K562 (cell line): ENCODE measurements around the gene USP49. TPM values are rescaled to one million over a fixed set of nuclear protein-coding genes. Genes with fewer than 3 reads are reported as not detected.

Source experiments
- CBX3 ChIP-seq, 2 experiments: IDR thresholded peaks; 1 replicate in 1 of 2; 2 replicates in 1 of 2; pipeline ENCODE4 v1.6.1; 2012; ENCODE audit warnings: inconsistent platforms in 2 of 2, low read length in 2 of 2, borderline replicate concordance in 1 of 2, control low read depth in 1 of 2
- CTCF ChIP-seq, 3 experiments: IDR thresholded peaks in 2 of 3; conservative IDR thresholded peaks in 1 of 3; 2 replicates each; pipeline ENCODE4 v1.5.1; 2011 to 2012; ENCODE audit warnings: low read length in 3 of 3, mild to moderate bottlenecking in 3 of 3, control low read depth in 2 of 3, improper control_type of control experiment in 1 of 3, inconsistent platforms in 1 of 3, low read depth in 1 of 3, mixed read lengths in 1 of 3, moderate library complexity in 1 of 3; ENCODE audit not compliant: insufficient read depth in 2 of 3
- EP400 ChIP-seq: fragments of 450-650 bp; IDR thresholded peaks from 2 replicates; pipeline ENCODE4 v1.6.1; 2017; ENCODE audit warnings: antibody characterized with exemption, mild to moderate bottlenecking, moderate library complexity
- ETV5 ChIP-seq: sonication (generic); formaldehyde crosslinking; IDR thresholded peaks from 2 replicates; pipeline ENCODE4 v1.4.0; 2020; ENCODE audit warnings: low read depth, mild to moderate bottlenecking, missing genetic modification reagents
- FOXK1 ChIP-seq: sonication (generic); formaldehyde crosslinking; IDR thresholded peaks from 2 replicates; pipeline ENCODE4 v1.8.0; 2022; ENCODE audit warnings: missing genetic modification reagents, mild to moderate bottlenecking, borderline replicate concordance
- GABPA ChIP-seq: fragments of 200-800 bp; sonication (Bioruptor generic); conservative IDR thresholded peaks from 2 replicates; pipeline ENCODE4 v1.6.1; 2016; ENCODE audit warnings: low read depth, missing genetic modification characterization, missing compliant biosample characterization
- HMGN3 ChIP-seq: IDR thresholded peaks from 2 replicates; pipeline ENCODE4 v1.6.1; 2011; ENCODE audit warnings: borderline replicate concordance, low read depth, mild to moderate bottlenecking, mixed read lengths, low read length; ENCODE audit not compliant: insufficient read length; ENCODE audit errors: extremely low read depth
- IFI16 ChIP-seq: fragments of 250-450 bp; sonication (Bioruptor Pico); IDR thresholded peaks from 2 replicates; pipeline ENCODE4 v2.1.2; 2022; ENCODE audit warnings: mild to moderate bottlenecking, inconsistent platforms
- NCOR1 ChIP-seq: fragments of 450-650 bp; IDR thresholded peaks from 2 replicates; pipeline ENCODE4 v1.6.1; 2016; ENCODE audit warnings: mild to moderate bottlenecking, moderate library complexity
- PCBP1 ChIP-seq: fragments of 200-400 bp; formaldehyde crosslinking; IDR thresholded peaks from 2 replicates; pipeline ENCODE4 v1.6.1; 2018; ENCODE audit warnings: mild to moderate bottlenecking, low read depth, low read length; ENCODE audit not compliant: poor library complexity, severe bottlenecking
- PHF8 ChIP-seq: fragments of 200-600 bp; sonication (generic); IDR thresholded peaks from 2 replicates; pipeline ENCODE4 v1.6.1; 2012; ENCODE audit warnings: mixed run types, mild to moderate bottlenecking, inconsistent platforms, low read length, moderate library complexity, borderline replicate concordance
- SIN3A ChIP-seq, 2 experiments: fragments of 150-350 bp in 1 of 2; IDR thresholded peaks; 2 replicates each; pipeline ENCODE4 v1.6.1; 2011 to 2016; ENCODE audit warnings: borderline replicate concordance in 2 of 2, low read depth in 2 of 2, low read length in 2 of 2, mild to moderate bottlenecking in 2 of 2, moderate library complexity in 2 of 2; ENCODE audit not compliant: control insufficient read depth in 1 of 2
- TAF1 ChIP-seq: IDR thresholded peaks from 2 replicates; pipeline ENCODE4 v1.6.1; 2011; ENCODE audit warnings: mild to moderate bottlenecking, low read length, moderate library complexity; ENCODE audit not compliant: insufficient read depth, control insufficient read depth, severe bottlenecking; ENCODE audit errors: extremely low read depth
- TAF7 ChIP-seq: fragments of 450-650 bp; IDR thresholded peaks from 2 replicates; pipeline ENCODE4 v1.6.1; 2016; ENCODE audit warnings: missing genetic modification characterization, missing compliant biosample characterization
- TAL1 ChIP-seq: fragments of 450-650 bp; IDR thresholded peaks from 2 replicates; pipeline ENCODE4 v1.6.1; 2016; ENCODE audit warnings: mild to moderate bottlenecking
- XRCC5 ChIP-seq: fragments of 200-400 bp; formaldehyde crosslinking; IDR thresholded peaks from 2 replicates; pipeline ENCODE4 v1.6.1; 2017; ENCODE audit warnings: low read depth, mild to moderate bottlenecking, low read length
- ZBTB33 ChIP-seq: sonication (generic); formaldehyde crosslinking; IDR thresholded peaks from 2 replicates; pipeline ENCODE4 v1.8.1; 2023; ENCODE audit warnings: mild to moderate bottlenecking, missing genetic modification reagents
- ZBTB49 ChIP-seq: sonication (generic); formaldehyde crosslinking; IDR thresholded peaks from 2 replicates; pipeline ENCODE4 v1.8.0; 2022; ENCODE audit warnings: missing genetic modification reagents, mild to moderate bottlenecking, borderline replicate concordance
- ZNF586 ChIP-seq: fragments of 450-650 bp; formaldehyde crosslinking; conservative IDR thresholded peaks from 2 replicates; pipeline ENCODE4 v1.4.0; 2020; ENCODE audit warnings: mild to moderate bottlenecking, moderate library complexity
- ZNF766 ChIP-seq: fragments of 200-800 bp; sonication (Bioruptor generic); conservative IDR thresholded peaks from 2 replicates; pipeline ENCODE4 v1.6.1; 2016; ENCODE audit warnings: missing genetic modification characterization, missing compliant biosample characterization
- polyA plus RNA-seq, 8 experiments: library from polyadenylated mRNA; depleted of rRNA in 4 of 8; stranded (reverse) in 5 of 8; unstranded in 3 of 8; fragments of >200 nt; fragmentation: Nextera tagmentation in 2 of 8; fragmentation: Illumina TruSeq in 1 of 8; extraction: Ambion mirVana in 2 of 8; extraction: Trizol in 1 of 8; gene quantifications; 2 replicates each; pipeline versions ENCODE4 v1.2.1 to v1.2.3, GENCODE V29; 2011 to 2014; ENCODE audit warnings: inconsistent platforms in 1 of 8, missing spikeins in 1 of 8
- total RNA-seq, 7 experiments: library from RNA; depleted of rRNA in 6 of 7; stranded (reverse); fragments of >200 nt in 6 of 7; fragmentation: Illumina TruSeq in 2 of 7; extraction: Trizol in 2 of 7; gene quantifications; 2 replicates each; pipeline versions ENCODE4 v1.2.1 to v1.2.3, GENCODE V29; 2011 to 2021; ENCODE audit warnings: low replicate concordance in 1 of 7

USP49 gene
- total and polyA plus RNA-seq, 9 of the 15 experiments (the other 6 are each of a cell fraction or from before 2014, with no cell fraction given), result 1.0 to 9.9 (median 6.5) TPM

GRCh38 chr6:41779788-41780550 is 115.2 kb downstream of the USP49 start, which contains the start of gene FRS3 (continued):
- TF ChIP-seq TAF1 (peak; percentile 68), HMGN3 (peak; percentile 89), ZNF766 (no peak), NCOR1 (peak; percentile 58), EP400 (peak; percentile 39; the same call in 1 of the 2 replicates), ZNF586 (CRISPR knock-in tag) (no peak), GABPA (peak; percentile 76), ZBTB49 (CRISPR knock-in tag) (0 out of 2 replicates have a peak, but pooled peaks have one; percentile 57), CTCF (IDR thresholded peaks at IDR 0.05 in 2 of 3, conservative IDR thresholded peaks at IDR 0.05 in 1 of 3; ENCODE audit: insufficient read depth in 2 of 3, low read depth in 1 of 3, low read length in 3 of 3) (peak; percentile 94 to 99 (median 98)), IFI16 (no peak), TAL1 (peak; percentile 20; the same call in 1 of the 2 replicates), ETV5 (CRISPR knock-in tag) (0 out of 2 replicates have a peak, but pooled peaks have one; percentile 79), TAF7 (no peak), PCBP1 (peak; percentile 92), ZBTB33 (CRISPR knock-in tag) (peak; percentile 85), FOXK1 (CRISPR knock-in tag) (0 out of 2 replicates have a peak, but pooled peaks have one; percentile 18), CBX3 (IDR thresholded peaks at IDR 0.05; ENCODE audit: borderline replicate concordance in 1 of 2, low read length in 2 of 2) (0 out of 3 replicates have a peak, but pooled peaks of 1 of the 2 experiments have one; percentile 42), PHF8 (peak; percentile 45; the same call in 1 of the 2 replicates), XRCC5 (peak; percentile 96), SIN3A (IDR thresholded peaks at IDR 0.05; ENCODE audit: borderline replicate concordance in 2 of 2, control insufficient read depth in 1 of 2, low read depth in 2 of 2, low read length in 2 of 2) (peak in 1 of 2 experiments; percentile 79; a peak in 2 of 4 replicates)
